Muscle of leg (tissue), 11 donors: Measurements from ENCODE around the gene DSE. TPM values are rescaled to one million over a fixed set of nuclear protein-coding genes. Genes with fewer than 3 reads are reported as not detected.

ENCODE experiments used
- DNase-seq: peaks from one replicate; pipeline ENCODE4 v3.0.0; 2013
- H3K27ac ChIP-seq: one replicate; pipeline ENCODE4 v1.5.1; 2013; ENCODE audit warnings: mild to moderate bottlenecking, low read length, control low read depth
- H3K27me3 ChIP-seq: one replicate; pipeline ENCODE4 v1.6.1; 2013; ENCODE audit warnings: low read length; ENCODE audit not compliant: control insufficient read depth, insufficient read depth
- H3K36me3 ChIP-seq: one replicate; pipeline ENCODE4 v1.6.1; 2013; ENCODE audit warnings: low read length; ENCODE audit not compliant: control insufficient read depth, insufficient read depth
- H3K4me1 ChIP-seq: one replicate; pipeline ENCODE4 v1.6.1; 2013; ENCODE audit warnings: low read length; ENCODE audit not compliant: control insufficient read depth, insufficient read depth
- H3K4me3 ChIP-seq: one replicate; pipeline ENCODE4 v1.5.1; 2013; ENCODE audit warnings: low read length, control low read depth
- H3K9me3 ChIP-seq: replicated peaks from 2 replicates; pipeline ENCODE4 v1.6.1; 2013; ENCODE audit warnings: low read depth, low read length; ENCODE audit not compliant: control insufficient read depth
- WGBS: methylation state at CpG from one replicate; pipeline ENCODE4 v1.1.5; 2013; ENCODE audit warnings: missing lambda C conversion rate; ENCODE audit not compliant: insufficient coverage; 5-methylcytosine and 5-hydroxymethylcytosine counted together
- polyA plus RNA-seq, 8 donors: library from polyadenylated mRNA; unstranded; fragments of 120-200 nt; gene quantifications; one replicate each; pipeline versions ENCODE4 v1.2.1 to v1.2.3, GENCODE V29; 2013; ENCODE audit warnings: inconsistent platforms in 1 of 8, low replicate concordance in 1 of 8; ENCODE audit not compliant: insufficient read length in 8 of 8, insufficient read depth in 1 of 8
- total RNA-seq: library from RNA; stranded (reverse); fragments of 120-200 nt; gene quantifications from one replicate; pipeline ENCODE4 v1.2.4, GENCODE V29; 2013

DSE gene
- total and polyA plus RNA-seq, 9 donors = 23.7 to 42.3 (median 29.8) TPM

- H3K27ac ChIP-seq = no peak overlapping the region
These were observed 112.0 kb downstream of the DSE start for GRCh38 chr6:116482780-116483179.

GRCh38 chr6:116483616-116484015, 112.9 kb downstream of the DSE start:
- Histone ChIP-seq H3K4me3 (no peak overlapping the region), H3K27ac (no peak overlapping the region), H3K27me3 (no peaks in the 10 kb centered on the region), H3K9me3 (no peaks in the 10 kb centered on the region), H3K4me1 (no peaks in the 10 kb centered on the region), H3K36me3 (no peaks in the 10 kb centered on the region)
- no peak for DNase-seq
- 80% methylated on average over 1 of the region's 2 CpGs for WGBS

More at GRCh38 chr6:116482780-116483179, 112.0 kb downstream of the DSE start:
- no peak overlapping the region for H3K4me3 ChIP-seq
- no peaks in the 10 kb centered on the region for H3K36me3 ChIP-seq
- H3K27me3 ChIP-seq = no peaks in the 10 kb centered on the region
- H3K9me3 ChIP-seq = no peaks in the 10 kb centered on the region
- 67% methylated on average over 1 of the region's 1 CpG for WGBS
- no peaks in the 10 kb centered on the region for H3K4me1 ChIP-seq
- DNase-seq = no peak

DNA sequence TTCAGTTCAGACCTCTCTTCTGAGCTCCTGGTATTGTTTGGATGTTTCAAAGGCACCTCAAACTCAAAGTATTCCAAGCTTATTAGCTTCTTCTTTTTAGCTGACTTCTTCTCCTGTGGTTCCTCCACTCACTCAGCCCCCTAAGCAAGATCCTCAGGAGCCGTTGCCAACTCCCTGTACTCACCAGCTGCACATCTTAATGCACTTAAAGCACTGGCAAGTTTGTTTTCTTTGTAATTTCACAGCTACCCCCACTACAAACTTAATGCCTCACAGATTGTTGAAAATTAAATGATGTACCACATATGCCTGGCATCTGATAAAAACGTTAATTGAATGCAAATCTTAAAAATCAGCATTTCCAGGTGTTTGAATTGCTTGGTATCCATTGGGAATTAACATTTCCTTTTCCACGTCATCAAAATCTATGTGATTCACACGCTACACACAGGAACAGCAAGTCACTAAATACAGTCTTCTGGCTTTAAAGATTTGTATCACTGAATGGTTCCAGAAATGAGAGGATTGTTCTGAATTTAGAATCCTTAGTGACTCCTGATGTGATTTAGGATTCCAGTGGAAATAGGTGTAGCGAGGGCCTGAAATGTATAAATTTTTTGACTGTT, 114.9 kb downstream of the DSE start:
- no peaks in the 10 kb centered on the region for H3K4me1 ChIP-seq
- 13% methylated on average over 1 of the region's 5 CpGs for WGBS
- H3K27me3 ChIP-seq = no peaks in the 10 kb centered on the region
- H3K9me3 ChIP-seq = no peaks in the 10 kb centered on the region
- peak; percentile 42 for DNase-seq
- H3K4me3 ChIP-seq = no peak overlapping the region
- no peak overlapping the region for H3K27ac ChIP-seq
- no peaks in the 10 kb centered on the region for H3K36me3 ChIP-seq

GRCh38 chr6:116491610-116492330, 121.0 kb downstream of the DSE start:
- DNase-seq = no peak
- no CpG with 5 or more reads among the region's 1 CpG for WGBS
- Histone ChIP-seq H3K4me3 (no peak overlapping the region), H3K27ac (no peak overlapping the region), H3K9me3 (no peaks in the 10 kb centered on the region), H3K36me3 (no peaks in the 10 kb centered on the region), H3K27me3 (no peaks in the 10 kb centered on the region), H3K4me1 (no peaks in the 10 kb centered on the region)

GRCh38 chr6:116492331-116493067, 121.8 kb downstream of the DSE start:
- WGBS = no CpG with 5 or more reads among the region's 6 CpGs
- no peaks in the 10 kb centered on the region for H3K36me3 ChIP-seq
- H3K4me1 ChIP-seq = no peaks in the 10 kb centered on the region
- H3K4me3 ChIP-seq = no peak overlapping the region
- no peak overlapping the region for H3K27ac ChIP-seq
- H3K27me3 ChIP-seq = no peaks in the 10 kb centered on the region
- H3K9me3 ChIP-seq = no peaks in the 10 kb centered on the region
- DNase-seq = no peak

Other genes with a start within 250 kb of the DSE start
- 1.9 TPM for gene COL10A1, start 244.8 kb upstream of the DSE start, total RNA-seq
- 1 to 10 TPM in 1 of 8 donors, under 1 TPM in 7; 0.16 to 1.1 (median 0.29) TPM for gene COL10A1, start 244.8 kb upstream of the DSE start, polyA plus RNA-seq
- 11.8 TPM for gene TSPYL4, start 116.9 kb upstream of the DSE start, total RNA-seq
- 10 to 100 TPM; 14.8 to 25.2 (median 19.5) TPM for gene TSPYL4, start 116.9 kb upstream of the DSE start, polyA plus RNA-seq
- gene TSPYL1, start 91.0 kb upstream of the DSE start, total RNA-seq = 41.9 TPM
- gene TSPYL1, start 91.0 kb upstream of the DSE start, polyA plus RNA-seq = 10 to 100 TPM; 43.8 to 65.8 (median 54.5) TPM
- 3.8 TPM for gene CALHM6, start 90.4 kb downstream of the DSE start, total RNA-seq
- 1 to 10 TPM; 1.8 to 5.3 (median 3.6) TPM for gene CALHM6, start 90.4 kb downstream of the DSE start, polyA plus RNA-seq
- gene CALHM5, start 140.7 kb downstream of the DSE start, total RNA-seq = 3.7 TPM
- 1 to 10 TPM; 1.9 to 4.1 (median 2.6) TPM for gene CALHM5, start 140.7 kb downstream of the DSE start, polyA plus RNA-seq
- 0.09 TPM for gene TRAPPC3L, start 174.7 kb downstream of the DSE start, total RNA-seq
- gene TRAPPC3L, start 174.7 kb downstream of the DSE start, polyA plus RNA-seq = under 1 TPM in 7 of 8 donors, not detected in 1; 0.07 to 0.18 (median 0.11) TPM
- not detected for gene CALHM4, start 182.8 kb downstream of the DSE start, total RNA-seq
- gene CALHM4, start 182.8 kb downstream of the DSE start, polyA plus RNA-seq = under 1 TPM in 2 of 8 donors, not detected in 6; 0.15 to 0.23 TPM
- gene RWDD1, start 200.6 kb downstream of the DSE start, total RNA-seq = 56.0 TPM
- 10 to 100 TPM; 52.3 to 65.7 (median 58.0) TPM for gene RWDD1, start 200.6 kb downstream of the DSE start, polyA plus RNA-seq
- gene RSPH4A, start 245.5 kb downstream of the DSE start, total RNA-seq = 0.27 TPM
- under 1 TPM; 0.38 to 0.70 (median 0.52) TPM for gene RSPH4A, start 245.5 kb downstream of the DSE start, polyA plus RNA-seq